ENCODE data around the gene ZNF205.

The ZNF205 gene

DNA sequence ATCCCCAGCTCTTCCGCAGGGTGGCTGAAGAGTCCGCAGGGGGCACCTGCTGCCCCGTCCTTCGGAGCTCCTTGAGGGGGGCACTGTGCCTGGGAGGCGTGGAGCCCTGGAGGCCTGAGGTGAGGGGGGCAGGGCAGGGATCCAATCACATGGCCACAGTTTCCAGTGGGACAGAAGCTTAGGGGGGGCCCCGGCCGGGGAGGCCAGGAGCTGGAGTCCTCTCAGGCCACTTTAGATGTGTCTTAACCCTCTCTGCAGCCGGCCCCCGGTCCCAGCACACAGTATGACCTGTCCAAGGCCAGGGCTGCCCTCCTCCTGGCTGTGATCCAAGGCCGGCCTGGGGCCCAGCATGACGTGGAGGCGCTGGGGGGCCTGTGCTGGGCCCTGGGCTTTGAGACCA is 33.3 kb downstream of the ZNF205 start:
- Histone ChIP-seq H3K9me3 (ENCODE audit: control insufficient read depth, low read length) (no peaks in the 10 kb centered on the region), H3K79me1 (replicated peaks; ENCODE audit: low read length, poor library complexity, severe bottlenecking) (peaks cover 2% of the 10 kb centered on the region), H4K8ac (ENCODE audit: low read length) (no peak overlapping the region), H3K4me1 (ENCODE audit: control insufficient read depth, insufficient read depth, low read depth, low read length) (peaks cover 20% of the 10 kb centered on the region), H2BK5ac (ENCODE audit: low read depth, low read length, poor library complexity, severe bottlenecking) (no peak overlapping the region), H2BK12ac (ENCODE audit: low read length in 2 of 2) (no peak overlapping the region), H3K18ac (ENCODE audit: low read depth in 1 of 2, low read length in 2 of 2) (no peak overlapping the region), H3K27ac (ENCODE audit: low read length, poor library complexity, severe bottlenecking) (no peak overlapping the region), H3K14ac (ENCODE audit: low read length in 2 of 2) (no peak overlapping the region), H2AFZ (ENCODE audit: low read depth, low read length) (no peak overlapping the region), H4K91ac (ENCODE audit: low read length) (no peak overlapping the region), H3K36me3 (ENCODE audit: control insufficient read depth in 1 of 2, insufficient read depth in 2 of 2, low read depth in 1 of 2, low read length in 2 of 2) (peaks cover 21 to 29% of the 10 kb centered on the region in 2 experiments), H3K23ac (ENCODE audit: low read length in 2 of 2) (no peak overlapping the region), H3K4me2 (ENCODE audit: low read length, poor library complexity, severe bottlenecking) (no peak overlapping the region), H2BK15ac (ENCODE audit: low read depth, poor library complexity, severe bottlenecking) (no peak overlapping the region), H2BK120ac (ENCODE audit: low read depth, low read length) (no peak overlapping the region), H3K27me3 (ENCODE audit: control insufficient read depth in 1 of 2, insufficient read depth in 1 of 2, low read length in 2 of 2) (no peaks in the 10 kb centered on the region), H3K4me3 (ENCODE audit: insufficient read depth in 1 of 2, low read depth in 1 of 2, low read length in 2 of 2) (no peak overlapping the region), H3K4ac (ENCODE audit: low read depth in 1 of 2, low read length in 2 of 2) (no peak overlapping the region), H2AK5ac (ENCODE audit: low read length, severe bottlenecking) (no peak overlapping the region), H3K9ac (ENCODE audit: low read length) (no peak overlapping the region)
- WGBS = 92% methylated on average over 12 of the region's 12 CpGs
- no peak for DNase-seq

- Histone ChIP-seq H2BK5ac (ENCODE audit: low read depth, low read length, poor library complexity, severe bottlenecking) (no peak overlapping the region), H3K79me1 (replicated peaks; ENCODE audit: low read length, poor library complexity, severe bottlenecking) (no peaks in the 10 kb centered on the region), H3K18ac (ENCODE audit: low read depth in 1 of 2, low read length in 2 of 2) (no peak overlapping the region), H4K8ac (ENCODE audit: low read length) (no peak overlapping the region), H3K14ac (ENCODE audit: low read length in 2 of 2) (no peak overlapping the region), H4K91ac (ENCODE audit: low read length) (peak overlapping the region; percentile 22), H3K27me3 (ENCODE audit: control insufficient read depth in 1 of 2, insufficient read depth in 1 of 2, low read length in 2 of 2) (no peaks in the 10 kb centered on the region), H3K27ac (ENCODE audit: low read length, poor library complexity, severe bottlenecking) (no peak overlapping the region), H3K4me3 (ENCODE audit: insufficient read depth in 1 of 2, low read depth in 1 of 2, low read length in 2 of 2) (no peak overlapping the region), H3K36me3 (ENCODE audit: control insufficient read depth in 1 of 2, insufficient read depth in 2 of 2, low read depth in 1 of 2, low read length in 2 of 2) (peaks cover 6 to 13% of the 10 kb centered on the region in 2 experiments), H3K4me1 (ENCODE audit: control insufficient read depth, insufficient read depth, low read depth, low read length) (peaks cover 26% of the 10 kb centered on the region), H3K4me2 (ENCODE audit: low read length, poor library complexity, severe bottlenecking) (no peak overlapping the region), H2AFZ (ENCODE audit: low read depth, low read length) (no peak overlapping the region), H2AK5ac (ENCODE audit: low read length, severe bottlenecking) (no peak overlapping the region), H3K9me3 (ENCODE audit: control insufficient read depth, low read length) (no peaks in the 10 kb centered on the region), H3K4ac (ENCODE audit: low read depth in 1 of 2, low read length in 2 of 2) (peak overlapping the region in 1 of 2 experiments; percentile 21), H3K9ac (ENCODE audit: low read length) (no peak overlapping the region), H2BK15ac (ENCODE audit: low read depth, poor library complexity, severe bottlenecking) (peak overlapping the region; percentile 61), H2BK12ac (ENCODE audit: low read length in 2 of 2) (no peak overlapping the region), H2BK120ac (ENCODE audit: low read depth, low read length) (no peak overlapping the region), H3K23ac (ENCODE audit: low read length in 2 of 2) (no peak overlapping the region)
- DNase-seq = no peak
- 90% methylated on average over 16 of the region's 16 CpGs for WGBS
Measured at GRCh38 chr16:3147046-3147756, 34.8 kb downstream of the ZNF205 start.

DNA sequence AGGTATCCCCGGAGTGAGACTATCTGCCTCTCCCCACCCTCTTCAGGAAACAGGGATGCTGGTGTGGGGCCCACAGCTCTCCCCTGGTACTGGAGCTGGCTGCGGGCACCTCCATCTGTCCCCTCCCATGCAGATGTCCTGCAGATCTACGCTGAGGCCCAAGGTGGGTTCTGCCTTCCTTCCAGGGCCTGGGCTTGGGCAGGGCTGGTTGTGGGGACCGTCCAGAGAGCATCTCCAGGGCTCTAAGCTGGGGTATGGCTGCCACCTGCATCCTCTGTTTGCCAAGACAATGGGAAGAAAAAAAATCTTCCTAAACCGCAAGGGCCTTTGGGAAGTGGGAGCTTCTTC is 35.3 kb downstream of the ZNF205 start:
- no peaks in the 10 kb centered on the region for H3K9me3 ChIP-seq (ENCODE audit: control insufficient read depth, low read length)

GRCh38 chr16:3148256-3149192 is 36.1 kb downstream of the ZNF205 start:
- Histone ChIP-seq H3K4ac (ENCODE audit: low read depth in 1 of 2, low read length in 2 of 2) (no peak overlapping the region), H3K9me3 (ENCODE audit: control insufficient read depth, low read length) (no peaks in the 10 kb centered on the region), H3K4me3 (ENCODE audit: insufficient read depth in 1 of 2, low read depth in 1 of 2, low read length in 2 of 2) (no peak overlapping the region), H3K4me2 (ENCODE audit: low read length, poor library complexity, severe bottlenecking) (no peak overlapping the region), H3K27me3 (ENCODE audit: control insufficient read depth in 1 of 2, insufficient read depth in 1 of 2, low read length in 2 of 2) (no peaks in the 10 kb centered on the region), H2BK12ac (ENCODE audit: low read length in 2 of 2) (no peak overlapping the region), H3K23ac (ENCODE audit: low read length in 2 of 2) (no peak overlapping the region), H2AK5ac (ENCODE audit: low read length, severe bottlenecking) (no peak overlapping the region), H2BK120ac (ENCODE audit: low read depth, low read length) (no peak overlapping the region), H4K8ac (ENCODE audit: low read length) (no peak overlapping the region), H2AFZ (ENCODE audit: low read depth, low read length) (no peak overlapping the region), H3K9ac (ENCODE audit: low read length) (no peak overlapping the region), H3K36me3 (ENCODE audit: control insufficient read depth in 1 of 2, insufficient read depth in 2 of 2, low read depth in 1 of 2, low read length in 2 of 2) (peaks cover 0 to under 1% of the 10 kb centered on the region in 2 experiments), H2BK5ac (ENCODE audit: low read depth, low read length, poor library complexity, severe bottlenecking) (no peak overlapping the region), H3K4me1 (ENCODE audit: control insufficient read depth, insufficient read depth, low read depth, low read length) (peaks cover 30% of the 10 kb centered on the region), H3K14ac (ENCODE audit: low read length in 2 of 2) (no peak overlapping the region), H4K91ac (ENCODE audit: low read length) (peak overlapping the region; percentile 19), H3K18ac (ENCODE audit: low read depth in 1 of 2, low read length in 2 of 2) (no peak overlapping the region), H2BK15ac (ENCODE audit: low read depth, poor library complexity, severe bottlenecking) (no peak overlapping the region), H3K27ac (ENCODE audit: low read length, poor library complexity, severe bottlenecking) (no peak overlapping the region), H3K79me1 (replicated peaks; ENCODE audit: low read length, poor library complexity, severe bottlenecking) (no peaks in the 10 kb centered on the region)
- 94% methylated on average over 13 of the region's 13 CpGs for WGBS
- no peak for DNase-seq

More for the DNA sequence above, 35.3 kb downstream of the ZNF205 start:
- Histone ChIP-seq H3K4me3 (ENCODE audit: insufficient read depth in 1 of 2, low read depth in 1 of 2, low read length in 2 of 2) (no peak overlapping the region), H4K91ac (ENCODE audit: low read length) (no peak overlapping the region), H2AK5ac (ENCODE audit: low read length, severe bottlenecking) (no peak overlapping the region), H2BK15ac (ENCODE audit: low read depth, poor library complexity, severe bottlenecking) (no peak overlapping the region), H3K27ac (ENCODE audit: low read length, poor library complexity, severe bottlenecking) (no peak overlapping the region), H3K23ac (ENCODE audit: low read length in 2 of 2) (no peak overlapping the region), H3K9ac (ENCODE audit: low read length) (no peak overlapping the region), H3K4ac (ENCODE audit: low read depth in 1 of 2, low read length in 2 of 2) (peak overlapping the region in 1 of 2 experiments; percentile 21), H3K4me1 (ENCODE audit: control insufficient read depth, insufficient read depth, low read depth, low read length) (peaks cover 30% of the 10 kb centered on the region), H3K18ac (ENCODE audit: low read depth in 1 of 2, low read length in 2 of 2) (no peak overlapping the region), H3K27me3 (ENCODE audit: control insufficient read depth in 1 of 2, insufficient read depth in 1 of 2, low read length in 2 of 2) (no peaks in the 10 kb centered on the region), H2AFZ (ENCODE audit: low read depth, low read length) (no peak overlapping the region), H3K14ac (ENCODE audit: low read length in 2 of 2) (no peak overlapping the region), H3K4me2 (ENCODE audit: low read length, poor library complexity, severe bottlenecking) (no peak overlapping the region), H2BK5ac (ENCODE audit: low read depth, low read length, poor library complexity, severe bottlenecking) (no peak overlapping the region), H3K36me3 (ENCODE audit: control insufficient read depth in 1 of 2, insufficient read depth in 2 of 2, low read depth in 1 of 2, low read length in 2 of 2) (peaks cover under 1 to 8% of the 10 kb centered on the region in 2 experiments), H2BK12ac (ENCODE audit: low read length in 2 of 2) (no peak overlapping the region), H4K8ac (ENCODE audit: low read length) (no peak overlapping the region), H3K79me1 (replicated peaks; ENCODE audit: low read length, poor library complexity, severe bottlenecking) (no peaks in the 10 kb centered on the region), H2BK120ac (ENCODE audit: low read depth, low read length) (no peak overlapping the region)
- DNase-seq = no peak
- WGBS = 89% methylated on average over 5 of the region's 5 CpGs
